ENCODE data around the gene KRTAP2-1. TPM values are rescaled to one million over a fixed set of nuclear protein-coding genes. Genes with fewer than 3 reads are reported as not detected.

Gene KRTAP2-1
- total RNA-seq, 2 experiments from 2014 or later = not detected

GRCh38 chr17:41012326-41013120 lies 34.6 kb downstream of the KRTAP2-1 start:
- POLR2A ChIA-PET = no interaction called here
- BruUV-seq (replicated peaks) = no TSS peak
- no peak overlapping the region for H3K27ac ChIP-seq (ENCODE audit: low read depth, low read length, poor library complexity, severe bottlenecking)
- no peak overlapping the region for H3K4me3 ChIP-seq (ENCODE audit: low read depth, low read length, poor library complexity, severe bottlenecking)
- H2AFZ ChIP-seq (ENCODE audit: low read length) = no peak overlapping the region
- H3K36me3 ChIP-seq (ENCODE audit: insufficient read depth, low read length) = no peaks in the 10 kb centered on the region
- DNase-seq (ENCODE audit: low spot score) = no peak
- H3K9me3 ChIP-seq (ENCODE audit: low read length) = no peaks in the 10 kb centered on the region
- CTCF ChIA-PET (ENCODE audit: unreplicated experiment) = no interaction called here
- TF ChIP-seq, protein P1, sequence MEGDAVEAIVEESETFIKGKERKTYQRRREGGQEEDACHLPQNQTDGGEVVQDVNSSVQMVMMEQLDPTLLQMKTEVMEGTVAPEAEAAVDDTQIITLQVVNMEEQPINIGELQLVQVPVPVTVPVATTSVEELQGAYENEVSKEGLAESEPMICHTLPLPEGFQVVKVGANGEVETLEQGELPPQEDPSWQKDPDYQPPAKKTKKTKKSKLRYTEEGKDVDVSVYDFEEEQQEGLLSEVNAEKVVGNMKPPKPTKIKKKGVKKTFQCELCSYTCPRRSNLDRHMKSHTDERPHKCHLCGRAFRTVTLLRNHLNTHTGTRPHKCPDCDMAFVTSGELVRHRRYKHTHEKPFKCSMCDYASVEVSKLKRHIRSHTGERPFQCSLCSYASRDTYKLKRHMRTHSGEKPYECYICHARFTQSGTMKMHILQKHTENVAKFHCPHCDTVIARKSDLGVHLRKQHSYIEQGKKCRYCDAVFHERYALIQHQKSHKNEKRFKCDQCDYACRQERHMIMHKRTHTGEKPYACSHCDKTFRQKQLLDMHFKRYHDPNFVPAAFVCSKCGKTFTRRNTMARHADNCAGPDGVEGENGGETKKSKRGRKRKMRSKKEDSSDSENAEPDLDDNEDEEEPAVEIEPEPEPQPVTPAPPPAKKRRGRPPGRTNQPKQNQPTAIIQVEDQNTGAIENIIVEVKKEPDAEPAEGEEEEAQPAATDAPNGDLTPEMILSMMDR (conservative IDR thresholded peaks at IDR 0.05; ENCODE audit: low read length) = no peak
- no peak for TF ChIP-seq EZH2phosphoT487 (IDR thresholded peaks at IDR 0.05; ENCODE audit: borderline replicate concordance, low read depth, low read length)
- intact Hi-C loops (cut with micrococcal nuclease; ENCODE audit: unreplicated experiment) = no loop called here
- H3K4me1 ChIP-seq (ENCODE audit: insufficient read depth, low read length, poor library complexity, severe bottlenecking) = no peaks in the 10 kb centered on the region
- H3K79me2 ChIP-seq (ENCODE audit: insufficient read depth, low read depth, low read length) = no peaks in the 10 kb centered on the region
- H4K20me1 ChIP-seq (ENCODE audit: insufficient read depth, low read length) = no peaks in the 10 kb centered on the region
- no peak overlapping the region for H3K4me2 ChIP-seq (ENCODE audit: low read length)
- H3K9me2 ChIP-seq (ENCODE audit: insufficient read depth, low read length) = no peaks in the 10 kb centered on the region

GRCh38 chr17:41010441-41010840 lies 36.7 kb downstream of the KRTAP2-1 start:
- no peaks in the 10 kb centered on the region for H4K20me1 ChIP-seq (ENCODE audit: insufficient read depth, low read length)
- no peaks in the 10 kb centered on the region for H3K79me2 ChIP-seq (ENCODE audit: insufficient read depth, low read depth, low read length)
- H3K9me2 ChIP-seq (ENCODE audit: insufficient read depth, low read length) = no peaks in the 10 kb centered on the region
- no TSS peak for BruUV-seq (replicated peaks)
- no peak overlapping the region for H3K27ac ChIP-seq (ENCODE audit: low read depth, low read length, poor library complexity, severe bottlenecking)
- POLR2A ChIA-PET = no interaction called here
- H3K4me2 ChIP-seq (ENCODE audit: low read length) = no peak overlapping the region
- TF ChIP-seq, protein P1 (conservative IDR thresholded peaks at IDR 0.05; ENCODE audit: low read length) = no peak
- no peak for TF ChIP-seq EZH2phosphoT487 (IDR thresholded peaks at IDR 0.05; ENCODE audit: borderline replicate concordance, low read depth, low read length)
- H3K9me3 ChIP-seq (ENCODE audit: low read length) = no peaks in the 10 kb centered on the region
- no peak overlapping the region for H3K4me3 ChIP-seq (ENCODE audit: low read depth, low read length, poor library complexity, severe bottlenecking)
- no peaks in the 10 kb centered on the region for H3K36me3 ChIP-seq (ENCODE audit: insufficient read depth, low read length)
- H2AFZ ChIP-seq (ENCODE audit: low read length) = no peak overlapping the region
- intact Hi-C loops (cut with micrococcal nuclease; ENCODE audit: unreplicated experiment) = no loop called here
- no peaks in the 10 kb centered on the region for H3K4me1 ChIP-seq (ENCODE audit: insufficient read depth, low read length, poor library complexity, severe bottlenecking)
- no peak for DNase-seq (ENCODE audit: low spot score)
- CTCF ChIA-PET (ENCODE audit: unreplicated experiment) = no interaction called here

DNA sequence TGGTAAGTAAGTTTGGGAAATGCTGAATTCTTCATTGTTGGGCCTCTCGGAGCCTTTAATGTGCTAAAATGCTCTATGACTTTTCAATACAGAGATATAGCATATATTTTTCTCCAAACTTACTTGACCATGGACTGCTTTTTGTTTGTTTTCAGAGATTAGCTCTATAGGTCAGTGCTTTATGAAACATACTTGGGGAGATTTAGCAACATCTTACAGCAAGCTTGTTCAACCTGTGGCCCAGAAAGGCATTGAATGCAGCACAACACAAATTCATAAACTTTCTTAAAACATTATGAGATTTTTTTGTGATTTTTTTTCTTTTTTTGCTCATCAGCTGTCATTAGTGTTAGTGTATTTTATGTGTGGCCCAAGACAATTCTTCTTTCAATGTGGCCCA lies 37.2 kb downstream of the KRTAP2-1 start:
- no peak for TF ChIP-seq EZH2phosphoT487 (IDR thresholded peaks at IDR 0.05; ENCODE audit: borderline replicate concordance, low read depth, low read length)
- TF ChIP-seq, protein P1 (conservative IDR thresholded peaks at IDR 0.05; ENCODE audit: low read length) = no peak
- H3K4me3 ChIP-seq (ENCODE audit: low read depth, low read length, poor library complexity, severe bottlenecking) = no peak overlapping the region
- H4K20me1 ChIP-seq (ENCODE audit: insufficient read depth, low read length) = no peaks in the 10 kb centered on the region
- H3K9me3 ChIP-seq (ENCODE audit: low read length) = no peaks in the 10 kb centered on the region
- BruUV-seq (replicated peaks) = no TSS peak
- ChIA-PET CTCF (ENCODE audit: unreplicated experiment) (no interaction called here), POLR2A (no interaction called here)
- intact Hi-C loops (cut with micrococcal nuclease; ENCODE audit: unreplicated experiment) = no loop called here
- DNase-seq (ENCODE audit: low spot score) = no peak
- H3K4me1 ChIP-seq (ENCODE audit: insufficient read depth, low read length, poor library complexity, severe bottlenecking) = no peaks in the 10 kb centered on the region
- no peaks in the 10 kb centered on the region for H3K79me2 ChIP-seq (ENCODE audit: insufficient read depth, low read depth, low read length)
- H3K9me2 ChIP-seq (ENCODE audit: insufficient read depth, low read length) = no peaks in the 10 kb centered on the region
- H3K36me3 ChIP-seq (ENCODE audit: insufficient read depth, low read length) = no peaks in the 10 kb centered on the region
- H3K4me2 ChIP-seq (ENCODE audit: low read length) = no peak overlapping the region
- H3K27ac ChIP-seq (ENCODE audit: low read depth, low read length, poor library complexity, severe bottlenecking) = no peak overlapping the region
- no peak overlapping the region for H2AFZ ChIP-seq (ENCODE audit: low read length)
